Liver (tissue), 3 donors: ENCODE data around the gene PALMD.

Experiments used
- ATF3 ChIP-seq: IDR thresholded peaks from 2 replicates; pipeline ENCODE4 v1.6.1; 2016; ENCODE audit warnings: antibody characterized with exemption
- CTCF ChIP-seq: fragments of 150-350 bp; IDR thresholded peaks from 2 replicates; pipeline ENCODE4 v1.5.1; 2017; ENCODE audit warnings: improper control_type of control experiment, low read depth, low read length; ENCODE audit not compliant: missing input control
- GABPA ChIP-seq, 2 donors: IDR thresholded peaks in 1 of 2; conservative IDR thresholded peaks in 1 of 2; 2 replicates each; pipeline ENCODE4 v1.6.1; 2016; ENCODE audit warnings: antibody characterized with exemption in 2 of 2, mild to moderate bottlenecking in 1 of 2, moderate library complexity in 1 of 2
- JUND ChIP-seq, 2 donors: IDR thresholded peaks; 2 replicates each; pipeline ENCODE4 v1.6.1; 2016; ENCODE audit warnings: antibody characterized with exemption in 2 of 2
- MAX ChIP-seq: IDR thresholded peaks from 2 replicates; pipeline ENCODE4 v1.6.1; 2016; ENCODE audit warnings: antibody characterized with exemption
- REST ChIP-seq: IDR thresholded peaks from 2 replicates; pipeline ENCODE4 v1.6.1; 2016; ENCODE audit warnings: antibody characterized with exemption, mild to moderate bottlenecking
- SP1 ChIP-seq: IDR thresholded peaks from 2 replicates; pipeline ENCODE4 v1.6.1; 2018; ENCODE audit warnings: antibody characterized with exemption, mild to moderate bottlenecking
- TAF1 ChIP-seq: conservative IDR thresholded peaks from 2 replicates; pipeline ENCODE4 v1.6.1; 2016; ENCODE audit warnings: antibody characterized with exemption, mild to moderate bottlenecking
- YY1 ChIP-seq: IDR thresholded peaks from 2 replicates; pipeline ENCODE4 v1.6.1; 2016; ENCODE audit warnings: antibody characterized with exemption, mild to moderate bottlenecking
- donor health status: healthy.
- donor health status: healthy.

GRCh38 chr1:99726818-99727217 lies 80.9 kb downstream of the PALMD start:
- TF ChIP-seq YY1 = no peak
- TF ChIP-seq CTCF = no peak
- TF ChIP-seq SP1 = peak; percentile 57
- TF ChIP-seq MAX = no peak
- no peak for TF ChIP-seq JUND (IDR thresholded peaks at IDR 0.05)
- TF ChIP-seq REST = no peak
- TF ChIP-seq TAF1 = no peak
- TF ChIP-seq ATF3 = no peak
- no peak for TF ChIP-seq GABPA (IDR thresholded peaks at IDR 0.05 in 1 of 2, conservative IDR thresholded peaks at IDR 0.05 in 1 of 2)
